HEK293 (cell line): Measurements from ENCODE around the gene HOXC5.
A peak's percentile ranks its signal among the peaks of the same experiment; 100 is the strongest.

Source experiments
- EGR2 ChIP-seq: fragments of 450-650 bp; formaldehyde crosslinking; IDR thresholded peaks from 2 replicates; pipeline ENCODE4 v1.5.1; 2016; ENCODE audit warnings: low read depth, missing biosample characterization, missing genetic modification characterization
- KLF9 ChIP-seq: fragments of 450-650 bp; formaldehyde crosslinking; IDR thresholded peaks from 2 replicates; pipeline ENCODE4 v1.5.1; 2016; ENCODE audit warnings: missing biosample characterization, missing genetic modification characterization, low read depth
- SP2 ChIP-seq: fragments of 450-650 bp; formaldehyde crosslinking; IDR thresholded peaks from 2 replicates; pipeline ENCODE4 v1.5.1; 2016; ENCODE audit warnings: missing biosample characterization, missing genetic modification characterization
- ZBTB1 ChIP-seq: fragments of 450-650 bp; formaldehyde crosslinking; IDR thresholded peaks from 2 replicates; pipeline ENCODE4 v1.5.1; 2016; ENCODE audit warnings: missing biosample characterization, missing genetic modification characterization
- ZBTB21 ChIP-seq: fragments of 450-650 bp; formaldehyde crosslinking; IDR thresholded peaks from 2 replicates; pipeline ENCODE4 v1.5.1; 2017; ENCODE audit warnings: missing biosample characterization, missing genetic modification characterization
- ZNF112 ChIP-seq: fragments of 450-650 bp; formaldehyde crosslinking; IDR thresholded peaks from 2 replicates; pipeline ENCODE4 v1.5.0; 2017; ENCODE audit warnings: missing biosample characterization, missing genetic modification characterization
- ZNF121 ChIP-seq: fragments of 450-650 bp; formaldehyde crosslinking; IDR thresholded peaks from 2 replicates; pipeline ENCODE4 v1.5.1; 2016; ENCODE audit warnings: missing biosample characterization, missing genetic modification characterization
- ZNF138 ChIP-seq: fragments of 450-650 bp; formaldehyde crosslinking; IDR thresholded peaks from 2 replicates; pipeline ENCODE4 v1.5.1; 2016; ENCODE audit warnings: missing biosample characterization, missing genetic modification characterization, borderline replicate concordance
- ZNF140 ChIP-seq: fragments of 450-650 bp; formaldehyde crosslinking; IDR thresholded peaks from 2 replicates; pipeline ENCODE4 v1.5.1; 2016; ENCODE audit warnings: missing biosample characterization, missing genetic modification characterization
- ZNF274 ChIP-seq, 2 experiments: fragments of 200-500 bp in 1 of 2; fragments of 450-650 bp in 1 of 2; sonication (Bioruptor generic) in 1 of 2; formaldehyde crosslinking in 1 of 2; IDR thresholded peaks; 2 replicates each; pipeline versions ENCODE4 v1.5.1 to v1.6.1; 2014 to 2016; ENCODE audit warnings: borderline replicate concordance in 1 of 2, inconsistent platforms in 1 of 2, low read length in 1 of 2, missing biosample characterization in 1 of 2, missing genetic modification characterization in 1 of 2
- ZNF311 ChIP-seq: fragments of 450-650 bp; formaldehyde crosslinking; IDR thresholded peaks from 2 replicates; pipeline ENCODE4 v1.5.1; 2017; ENCODE audit warnings: missing biosample characterization, missing genetic modification characterization, borderline replicate concordance
- ZNF324 ChIP-seq: fragments of 450-650 bp; formaldehyde crosslinking; IDR thresholded peaks from 2 replicates; pipeline ENCODE4 v1.5.1; 2016; ENCODE audit warnings: missing biosample characterization, missing genetic modification characterization
- ZNF548 ChIP-seq: fragments of 450-650 bp; formaldehyde crosslinking; IDR thresholded peaks from 2 replicates; pipeline ENCODE4 v1.5.1; 2016; ENCODE audit warnings: missing biosample characterization, missing genetic modification characterization
- ZNF571 ChIP-seq: fragments of 450-650 bp; formaldehyde crosslinking; IDR thresholded peaks from 2 replicates; pipeline ENCODE4 v1.5.0; 2017; ENCODE audit warnings: missing biosample characterization, missing genetic modification characterization
- ZNF621 ChIP-seq: fragments of 450-650 bp; formaldehyde crosslinking; IDR thresholded peaks from 2 replicates; pipeline ENCODE4 v1.5.1; 2017; ENCODE audit warnings: missing biosample characterization, missing genetic modification characterization
- ZNF629 ChIP-seq: fragments of 450-650 bp; formaldehyde crosslinking; IDR thresholded peaks from 2 replicates; pipeline ENCODE4 v1.5.1; 2017; ENCODE audit warnings: missing biosample characterization, missing genetic modification characterization
- ZNF670 ChIP-seq: fragments of 450-650 bp; formaldehyde crosslinking; IDR thresholded peaks from 2 replicates; pipeline ENCODE4 v1.5.1; 2016; ENCODE audit warnings: missing biosample characterization, missing genetic modification characterization, low read depth
- ZNF701 ChIP-seq: fragments of 450-650 bp; formaldehyde crosslinking; IDR thresholded peaks from 2 replicates; pipeline ENCODE4 v1.5.1; 2016; ENCODE audit warnings: missing biosample characterization, missing genetic modification characterization
- ZNF776 ChIP-seq: fragments of 450-650 bp; formaldehyde crosslinking; IDR thresholded peaks from 2 replicates; pipeline ENCODE4 v1.5.0; 2017; ENCODE audit warnings: missing biosample characterization, missing genetic modification characterization, borderline replicate concordance
- ZNF830 ChIP-seq: fragments of 450-650 bp; IDR thresholded peaks from 2 replicates; pipeline ENCODE4 v1.5.0; 2018; ENCODE audit warnings: missing biosample characterization, missing genetic modification characterization, low read depth, mild to moderate bottlenecking, moderate library complexity
- TF ChIP-seq, protein P1 (sequence below): fragments of 450-650 bp; formaldehyde crosslinking; IDR thresholded peaks from 2 replicates; pipeline ENCODE4 v1.5.1; 2017; ENCODE audit warnings: missing biosample characterization, mild to moderate bottlenecking, missing genetic modification characterization, moderate library complexity
- TF ChIP-seq, protein P2 (sequence below): fragments of 450-650 bp; formaldehyde crosslinking; IDR thresholded peaks from 2 replicates; pipeline ENCODE4 v1.5.1; 2016; ENCODE audit warnings: missing biosample characterization, missing genetic modification characterization, borderline replicate concordance
- TF ChIP-seq, protein P3 (sequence below): fragments of 450-650 bp; formaldehyde crosslinking; IDR thresholded peaks from 2 replicates; pipeline ENCODE4 v1.5.1; 2016; ENCODE audit warnings: missing biosample characterization, missing genetic modification characterization
- TF ChIP-seq, protein P4 (sequence below): fragments of 450-650 bp; formaldehyde crosslinking; IDR thresholded peaks from 2 replicates; pipeline ENCODE4 v1.5.1; 2016; ENCODE audit warnings: missing biosample characterization, missing genetic modification characterization
- TF ChIP-seq, protein P5 (sequence below): fragments of 450-650 bp; formaldehyde crosslinking; IDR thresholded peaks from 2 replicates; pipeline ENCODE4 v1.5.1; 2016; ENCODE audit warnings: missing biosample characterization, missing genetic modification characterization, borderline replicate concordance
- TF ChIP-seq, protein P6 (sequence below): fragments of 450-650 bp; formaldehyde crosslinking; IDR thresholded peaks from 2 replicates; pipeline ENCODE4 v1.5.1; 2016; ENCODE audit warnings: missing biosample characterization, missing genetic modification characterization

The HOXC5 gene

DNA sequence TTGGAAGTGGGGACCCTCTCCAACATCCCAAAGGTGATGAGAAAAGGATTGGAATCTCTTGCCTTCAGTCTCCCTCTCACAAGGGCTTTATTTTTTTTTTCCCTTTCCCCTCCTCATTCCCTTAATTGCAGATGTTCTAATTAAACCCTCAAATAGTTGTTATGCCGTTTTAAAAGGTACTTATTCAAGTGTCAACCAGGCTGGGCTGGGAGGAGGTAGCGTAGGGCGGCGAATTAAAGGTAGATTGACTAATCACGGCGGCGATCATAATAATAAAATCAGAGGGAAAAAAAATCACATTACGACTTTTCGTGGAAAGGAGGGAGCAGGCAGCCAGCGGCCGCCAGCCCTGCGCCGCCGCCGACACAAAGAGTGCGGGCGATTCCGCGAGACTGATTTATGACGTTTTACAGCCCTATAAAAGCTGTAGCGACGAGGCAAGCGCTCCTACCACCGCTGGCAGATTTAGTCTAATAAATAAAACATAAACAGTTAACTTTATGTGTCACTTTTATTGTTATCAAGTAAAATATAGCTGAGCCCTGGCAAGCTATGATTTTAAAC lies 19.1 kb downstream of the HOXC5 start (continued):
- TF ChIP-seq ZNF621 (tag by site-specific recombination) (no peak), EGR2 (tag by site-specific recombination) (peak; percentile 53; the same call in 1 of the 2 replicates), ZNF121 (tag by site-specific recombination) (peak; percentile 73; the same call in 1 of the 2 replicates), ZNF830 (tag by site-specific recombination) (no peak), ZNF112 (tag by site-specific recombination) (no peak), ZNF311 (tag by site-specific recombination) (no peak), ZNF670 (tag by site-specific recombination) (no peak), ZBTB1 (tag by site-specific recombination) (peak; percentile 97), ZNF548 (tag by site-specific recombination) (no peak), ZNF324 (no peak; the same call in 1 of the 2 replicates), KLF9 (tag by site-specific recombination) (no peak), ZNF629 (tag by site-specific recombination) (peak; percentile 95), SP2 (tag by site-specific recombination) (peak; percentile 57), ZNF274 (IDR thresholded peaks at IDR 0.05; ENCODE audit: low read length) (no peak), ZNF274 (tag by site-specific recombination; IDR thresholded peaks at IDR 0.05; ENCODE audit: borderline replicate concordance) (no peak), ZBTB21 (peak; percentile 81), ZNF776 (tag by site-specific recombination) (no peak), ZNF138 (tag by site-specific recombination) (no peak), ZNF140 (tag by site-specific recombination) (no peak), ZNF571 (tag by site-specific recombination) (no peak), ZNF701 (tag by site-specific recombination) (no peak)
- TF ChIP-seq, protein P1, sequence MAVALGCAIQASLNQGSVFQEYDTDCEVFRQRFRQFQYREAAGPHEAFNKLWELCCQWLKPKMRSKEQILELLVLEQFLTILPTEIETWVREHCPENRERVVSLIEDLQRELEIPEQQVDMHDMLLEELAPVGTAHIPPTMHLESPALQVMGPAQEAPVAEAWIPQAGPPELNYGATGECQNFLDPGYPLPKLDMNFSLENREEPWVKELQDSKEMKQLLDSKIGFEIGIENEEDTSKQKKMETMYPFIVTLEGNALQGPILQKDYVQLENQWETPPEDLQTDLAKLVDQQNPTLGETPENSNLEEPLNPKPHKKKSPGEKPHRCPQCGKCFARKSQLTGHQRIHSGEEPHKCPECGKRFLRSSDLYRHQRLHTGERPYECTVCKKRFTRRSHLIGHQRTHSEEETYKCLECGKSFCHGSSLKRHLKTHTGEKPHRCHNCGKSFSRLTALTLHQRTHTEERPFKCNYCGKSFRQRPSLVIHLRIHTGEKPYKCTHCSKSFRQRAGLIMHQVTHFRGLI (tag by site-specific recombination), result peak; percentile 73
- TF ChIP-seq, protein P2, sequence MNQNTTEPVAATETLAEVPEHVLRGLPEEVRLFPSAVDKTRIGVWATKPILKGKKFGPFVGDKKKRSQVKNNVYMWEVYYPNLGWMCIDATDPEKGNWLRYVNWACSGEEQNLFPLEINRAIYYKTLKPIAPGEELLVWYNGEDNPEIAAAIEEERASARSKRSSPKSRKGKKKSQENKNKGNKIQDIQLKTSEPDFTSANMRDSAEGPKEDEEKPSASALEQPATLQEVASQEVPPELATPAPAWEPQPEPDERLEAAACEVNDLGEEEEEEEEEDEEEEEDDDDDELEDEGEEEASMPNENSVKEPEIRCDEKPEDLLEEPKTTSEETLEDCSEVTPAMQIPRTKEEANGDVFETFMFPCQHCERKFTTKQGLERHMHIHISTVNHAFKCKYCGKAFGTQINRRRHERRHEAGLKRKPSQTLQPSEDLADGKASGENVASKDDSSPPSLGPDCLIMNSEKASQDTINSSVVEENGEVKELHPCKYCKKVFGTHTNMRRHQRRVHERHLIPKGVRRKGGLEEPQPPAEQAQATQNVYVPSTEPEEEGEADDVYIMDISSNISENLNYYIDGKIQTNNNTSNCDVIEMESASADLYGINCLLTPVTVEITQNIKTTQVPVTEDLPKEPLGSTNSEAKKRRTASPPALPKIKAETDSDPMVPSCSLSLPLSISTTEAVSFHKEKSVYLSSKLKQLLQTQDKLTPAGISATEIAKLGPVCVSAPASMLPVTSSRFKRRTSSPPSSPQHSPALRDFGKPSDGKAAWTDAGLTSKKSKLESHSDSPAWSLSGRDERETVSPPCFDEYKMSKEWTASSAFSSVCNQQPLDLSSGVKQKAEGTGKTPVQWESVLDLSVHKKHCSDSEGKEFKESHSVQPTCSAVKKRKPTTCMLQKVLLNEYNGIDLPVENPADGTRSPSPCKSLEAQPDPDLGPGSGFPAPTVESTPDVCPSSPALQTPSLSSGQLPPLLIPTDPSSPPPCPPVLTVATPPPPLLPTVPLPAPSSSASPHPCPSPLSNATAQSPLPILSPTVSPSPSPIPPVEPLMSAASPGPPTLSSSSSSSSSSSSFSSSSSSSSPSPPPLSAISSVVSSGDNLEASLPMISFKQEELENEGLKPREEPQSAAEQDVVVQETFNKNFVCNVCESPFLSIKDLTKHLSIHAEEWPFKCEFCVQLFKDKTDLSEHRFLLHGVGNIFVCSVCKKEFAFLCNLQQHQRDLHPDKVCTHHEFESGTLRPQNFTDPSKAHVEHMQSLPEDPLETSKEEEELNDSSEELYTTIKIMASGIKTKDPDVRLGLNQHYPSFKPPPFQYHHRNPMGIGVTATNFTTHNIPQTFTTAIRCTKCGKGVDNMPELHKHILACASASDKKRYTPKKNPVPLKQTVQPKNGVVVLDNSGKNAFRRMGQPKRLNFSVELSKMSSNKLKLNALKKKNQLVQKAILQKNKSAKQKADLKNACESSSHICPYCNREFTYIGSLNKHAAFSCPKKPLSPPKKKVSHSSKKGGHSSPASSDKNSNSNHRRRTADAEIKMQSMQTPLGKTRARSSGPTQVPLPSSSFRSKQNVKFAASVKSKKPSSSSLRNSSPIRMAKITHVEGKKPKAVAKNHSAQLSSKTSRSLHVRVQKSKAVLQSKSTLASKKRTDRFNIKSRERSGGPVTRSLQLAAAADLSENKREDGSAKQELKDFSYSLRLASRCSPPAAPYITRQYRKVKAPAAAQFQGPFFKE (tag by site-specific recombination), result no peak
- TF ChIP-seq, protein P3, sequence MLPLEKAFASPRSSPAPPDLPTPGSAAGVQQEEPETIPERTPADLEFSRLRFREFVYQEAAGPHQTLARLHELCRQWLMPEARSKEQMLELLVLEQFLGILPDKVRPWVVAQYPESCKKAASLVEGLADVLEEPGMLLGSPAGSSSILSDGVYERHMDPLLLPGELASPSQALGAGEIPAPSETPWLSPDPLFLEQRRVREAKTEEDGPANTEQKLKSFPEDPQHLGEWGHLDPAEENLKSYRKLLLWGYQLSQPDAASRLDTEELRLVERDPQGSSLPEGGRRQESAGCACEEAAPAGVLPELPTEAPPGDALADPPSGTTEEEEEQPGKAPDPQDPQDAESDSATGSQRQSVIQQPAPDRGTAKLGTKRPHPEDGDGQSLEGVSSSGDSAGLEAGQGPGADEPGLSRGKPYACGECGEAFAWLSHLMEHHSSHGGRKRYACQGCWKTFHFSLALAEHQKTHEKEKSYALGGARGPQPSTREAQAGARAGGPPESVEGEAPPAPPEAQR, result peak; percentile 66; the same call in 1 of the 2 replicates
- TF ChIP-seq, protein P4, sequence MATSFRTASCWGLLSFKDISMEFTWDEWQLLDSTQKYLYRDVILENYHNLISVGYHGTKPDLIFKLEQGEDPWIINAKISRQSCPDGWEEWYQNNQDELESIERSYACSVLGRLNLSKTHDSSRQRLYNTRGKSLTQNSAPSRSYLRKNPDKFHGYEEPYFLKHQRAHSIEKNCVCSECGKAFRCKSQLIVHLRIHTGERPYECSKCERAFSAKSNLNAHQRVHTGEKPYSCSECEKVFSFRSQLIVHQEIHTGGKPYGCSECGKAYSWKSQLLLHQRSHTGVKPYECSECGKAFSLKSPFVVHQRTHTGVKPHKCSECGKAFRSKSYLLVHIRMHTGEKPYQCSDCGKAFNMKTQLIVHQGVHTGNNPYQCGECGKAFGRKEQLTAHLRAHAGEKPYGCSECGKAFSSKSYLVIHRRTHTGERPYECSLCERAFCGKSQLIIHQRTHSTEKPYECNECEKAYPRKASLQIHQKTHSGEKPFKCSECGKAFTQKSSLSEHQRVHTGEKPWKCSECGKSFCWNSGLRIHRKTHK (tag by site-specific recombination), result no peak
- TF ChIP-seq, protein P5, sequence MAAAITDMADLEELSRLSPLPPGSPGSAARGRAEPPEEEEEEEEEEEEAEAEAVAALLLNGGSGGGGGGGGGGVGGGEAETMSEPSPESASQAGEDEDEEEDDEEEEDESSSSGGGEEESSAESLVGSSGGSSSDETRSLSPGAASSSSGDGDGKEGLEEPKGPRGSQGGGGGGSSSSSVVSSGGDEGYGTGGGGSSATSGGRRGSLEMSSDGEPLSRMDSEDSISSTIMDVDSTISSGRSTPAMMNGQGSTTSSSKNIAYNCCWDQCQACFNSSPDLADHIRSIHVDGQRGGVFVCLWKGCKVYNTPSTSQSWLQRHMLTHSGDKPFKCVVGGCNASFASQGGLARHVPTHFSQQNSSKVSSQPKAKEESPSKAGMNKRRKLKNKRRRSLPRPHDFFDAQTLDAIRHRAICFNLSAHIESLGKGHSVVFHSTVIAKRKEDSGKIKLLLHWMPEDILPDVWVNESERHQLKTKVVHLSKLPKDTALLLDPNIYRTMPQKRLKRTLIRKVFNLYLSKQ, result peak; percentile 43; the same call in 1 of the 2 replicates
- TF ChIP-seq, protein P6, sequence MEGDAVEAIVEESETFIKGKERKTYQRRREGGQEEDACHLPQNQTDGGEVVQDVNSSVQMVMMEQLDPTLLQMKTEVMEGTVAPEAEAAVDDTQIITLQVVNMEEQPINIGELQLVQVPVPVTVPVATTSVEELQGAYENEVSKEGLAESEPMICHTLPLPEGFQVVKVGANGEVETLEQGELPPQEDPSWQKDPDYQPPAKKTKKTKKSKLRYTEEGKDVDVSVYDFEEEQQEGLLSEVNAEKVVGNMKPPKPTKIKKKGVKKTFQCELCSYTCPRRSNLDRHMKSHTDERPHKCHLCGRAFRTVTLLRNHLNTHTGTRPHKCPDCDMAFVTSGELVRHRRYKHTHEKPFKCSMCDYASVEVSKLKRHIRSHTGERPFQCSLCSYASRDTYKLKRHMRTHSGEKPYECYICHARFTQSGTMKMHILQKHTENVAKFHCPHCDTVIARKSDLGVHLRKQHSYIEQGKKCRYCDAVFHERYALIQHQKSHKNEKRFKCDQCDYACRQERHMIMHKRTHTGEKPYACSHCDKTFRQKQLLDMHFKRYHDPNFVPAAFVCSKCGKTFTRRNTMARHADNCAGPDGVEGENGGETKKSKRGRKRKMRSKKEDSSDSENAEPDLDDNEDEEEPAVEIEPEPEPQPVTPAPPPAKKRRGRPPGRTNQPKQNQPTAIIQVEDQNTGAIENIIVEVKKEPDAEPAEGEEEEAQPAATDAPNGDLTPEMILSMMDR (tag by site-specific recombination), result no peak
